HepG2 (cell line): Measurements from ENCODE around the gene PSD4. TPM values are rescaled to one million over a fixed set of nuclear protein-coding genes. Genes with fewer than 3 reads are reported as not detected.
A peak's percentile ranks its signal among the peaks of the same experiment; 100 is the strongest.

Experiments used
- AGO1 ChIP-seq: fragments of 200-400 bp; formaldehyde crosslinking; IDR thresholded peaks from 2 replicates; pipeline ENCODE4 v1.6.1; 2017; ENCODE audit warnings: mild to moderate bottlenecking, low read depth, low read length, moderate library complexity; ENCODE audit not compliant: poor library complexity, severe bottlenecking
- ARID5B ChIP-seq: IDR thresholded peaks from 2 replicates; pipeline ENCODE4 v1.4.0; 2020; ENCODE audit warnings: mild to moderate bottlenecking, missing genetic modification reagents
- E2F1 ChIP-seq: sonication (generic); formaldehyde crosslinking; IDR thresholded peaks from 2 replicates; pipeline ENCODE4 v1.5.0; 2020; ENCODE audit warnings: missing genetic modification reagents
- FOSL2 ChIP-seq: sonication (generic); formaldehyde crosslinking; IDR thresholded peaks from 2 replicates; pipeline ENCODE4 v1.4.0; 2020; ENCODE audit warnings: missing genetic modification reagents
- HMGA1 ChIP-seq: sonication (generic); formaldehyde crosslinking; conservative IDR thresholded peaks from 2 replicates; pipeline ENCODE4 v1.4.0; 2020; ENCODE audit warnings: missing genetic modification reagents
- KLF15 ChIP-seq: sonication (generic); formaldehyde crosslinking; IDR thresholded peaks from 2 replicates; pipeline ENCODE4 v1.8.1; 2023; ENCODE audit warnings: borderline replicate concordance, mild to moderate bottlenecking, inconsistent platforms, missing genetic modification reagents, mixed read lengths
- MED8 ChIP-seq: sonication (generic); formaldehyde crosslinking; IDR thresholded peaks from 2 replicates; pipeline ENCODE4 v1.8.1; 2023; ENCODE audit warnings: mild to moderate bottlenecking, missing genetic modification reagents; ENCODE audit not compliant: insufficient replicate concordance
- MLLT10 ChIP-seq: sonication (generic); formaldehyde crosslinking; IDR thresholded peaks from 2 replicates; pipeline ENCODE4 v1.4.0; 2020; ENCODE audit warnings: missing genetic modification reagents
- TARDBP ChIP-seq: sonication (generic); formaldehyde crosslinking; IDR thresholded peaks from 2 replicates; pipeline ENCODE4 v1.8.0; 2022; ENCODE audit warnings: mild to moderate bottlenecking, missing genetic modification reagents
- ZBTB42 ChIP-seq: sonication (generic); formaldehyde crosslinking; IDR thresholded peaks from 2 replicates; pipeline ENCODE4 v1.5.0; 2020; ENCODE audit warnings: mild to moderate bottlenecking, missing genetic modification reagents
- ZBTB8A ChIP-seq: sonication (generic); formaldehyde crosslinking; IDR thresholded peaks from 2 replicates; pipeline ENCODE4 v1.4.0; 2020; ENCODE audit warnings: mild to moderate bottlenecking, low read depth, missing genetic modification reagents, borderline replicate concordance
- ZNF136 ChIP-seq: sonication (generic); formaldehyde crosslinking; IDR thresholded peaks from 2 replicates; pipeline ENCODE4 v1.8.1; 2022; ENCODE audit warnings: low read depth, mild to moderate bottlenecking, moderate library complexity, missing genetic modification reagents
- ZNF143 ChIP-seq: sonication (generic); formaldehyde crosslinking; IDR thresholded peaks from 2 replicates; pipeline ENCODE4 v1.4.0; 2020; ENCODE audit warnings: missing genetic modification reagents
- ZNF251 ChIP-seq: sonication (generic); formaldehyde crosslinking; IDR thresholded peaks from 2 replicates; pipeline ENCODE4 v1.9.0; 2021; ENCODE audit warnings: mild to moderate bottlenecking, missing genetic modification reagents
- ZNF264 ChIP-seq: sonication (generic); formaldehyde crosslinking; IDR thresholded peaks from 2 replicates; pipeline ENCODE4 v1.4.0; 2020; ENCODE audit warnings: missing genetic modification reagents
- ZNF275 ChIP-seq: sonication (generic); formaldehyde crosslinking; IDR thresholded peaks from 2 replicates; pipeline ENCODE4 v1.8.0; 2022; ENCODE audit warnings: missing genetic modification reagents, mild to moderate bottlenecking, inconsistent platforms, borderline replicate concordance
- ZNF558 ChIP-seq: sonication (generic); formaldehyde crosslinking; IDR thresholded peaks from 2 replicates; pipeline ENCODE4 v1.9.0; 2022; ENCODE audit warnings: mild to moderate bottlenecking, missing genetic modification reagents, borderline replicate concordance
- ZNF574 ChIP-seq: sonication (generic); formaldehyde crosslinking; IDR thresholded peaks from 2 replicates; pipeline ENCODE4 v1.4.0; 2020; ENCODE audit warnings: missing genetic modification reagents
- ZNF709 ChIP-seq: sonication (generic); formaldehyde crosslinking; IDR thresholded peaks from 2 replicates; pipeline ENCODE4 v1.5.0; 2020; ENCODE audit warnings: mild to moderate bottlenecking, missing genetic modification reagents
- ZNF790 ChIP-seq: sonication (generic); formaldehyde crosslinking; IDR thresholded peaks from 2 replicates; pipeline ENCODE4 v1.8.0; 2022; ENCODE audit warnings: missing genetic modification reagents, mild to moderate bottlenecking, borderline replicate concordance
- ZSCAN30 ChIP-seq: sonication (generic); formaldehyde crosslinking; IDR thresholded peaks from 2 replicates; pipeline ENCODE4 v1.5.0; 2020; ENCODE audit warnings: mild to moderate bottlenecking, missing genetic modification reagents
- polyA plus RNA-seq, 8 experiments: library from polyadenylated mRNA; depleted of rRNA in 3 of 8; stranded (reverse) in 7 of 8; unstranded in 1 of 8; fragments of >200 nt; fragmentation: Illumina TruSeq in 4 of 8; extraction: Trizol in 4 of 8; gene quantifications; 2 replicates each; pipeline versions ENCODE4 v1.2.1 to v1.2.3, GENCODE V29; 2011 to 2016; ENCODE audit warnings: low read depth in 4 of 8, missing spikeins in 1 of 8, mixed read lengths in 1 of 8; ENCODE audit not compliant: insufficient read depth in 1 of 8
- total RNA-seq, 5 experiments: library from RNA; depleted of rRNA; stranded (reverse); fragments of >200 nt; fragmentation: Illumina TruSeq; extraction: Trizol; gene quantifications; 2 replicates each; pipeline ENCODE4 v1.2.3, GENCODE V29; 2016; ENCODE audit warnings: low read depth in 1 of 5

The PSD4 gene
- total and polyA plus RNA-seq, 2 of the 13 experiments (the other 11 are each of a cell fraction or from before 2014, with no cell fraction given): 5.8 to 9.4 TPM

- TF ChIP-seq MED8 (CRISPR knock-in tag): no peak
- no peak for TF ChIP-seq ZBTB8A (CRISPR knock-in tag)
- TF ChIP-seq ZNF136 (CRISPR knock-in tag): no peak
- TF ChIP-seq ZNF143: no peak
- TF ChIP-seq ZNF790 (CRISPR knock-in tag): no peak
- no peak for TF ChIP-seq ZNF558
- TF ChIP-seq ZNF264: no peak
- no peak for TF ChIP-seq ZNF251 (CRISPR knock-in tag)
- no peak for TF ChIP-seq ZNF709
- no peak for TF ChIP-seq MLLT10
- peak; percentile 31; the same call in 1 of the 2 replicates for TF ChIP-seq ZNF574 (CRISPR knock-in tag)
- no peak for TF ChIP-seq TARDBP (CRISPR knock-in tag)
- TF ChIP-seq KLF15 (CRISPR knock-in tag): no peak
- TF ChIP-seq ZBTB42 (CRISPR knock-in tag): no peak
- TF ChIP-seq FOSL2: no peak; the same call in 1 of the 2 replicates
- TF ChIP-seq HMGA1: no peak
- no peak for TF ChIP-seq E2F1 (CRISPR knock-in tag)
- no peak for TF ChIP-seq ZSCAN30 (CRISPR knock-in tag)
- 0 out of 2 replicates have a peak, but pooled peaks have one; percentile 32 for TF ChIP-seq ARID5B
- TF ChIP-seq ZNF275 (CRISPR knock-in tag): no peak
- TF ChIP-seq AGO1: no peak
Observed at GRCh38 chr2:113173542-113174375, at the start of gene PSD4 (continued).
